Epithelial cell of proximal tubule (primary cell): ENCODE measurements around the gene ZNF507. TPM values are rescaled to one million over a fixed set of nuclear protein-coding genes. Genes with fewer than 3 reads are reported as not detected.

Experiments used
- DNase-seq: peaks from one replicate; pipeline ENCODE4 v3.0.0-alpha.2; 2011; ENCODE audit warnings: low read depth
- H3K4me3 ChIP-seq: 2 replicates; pipeline ENCODE4 v1.5.1; 2011; ENCODE audit warnings: low read depth, mild to moderate bottlenecking, low read length
- CTCF ChIP-seq: conservative IDR thresholded peaks from 2 replicates; pipeline ENCODE4 v1.5.1; 2012; ENCODE audit warnings: low read depth, mild to moderate bottlenecking, low read length
- total RNA-seq: library from RNA; depleted of rRNA; stranded (reverse); fragments of >200 nt; gene quantifications from 2 replicates; pipeline ENCODE4 v1.2.3, GENCODE V29; 2015

The ZNF507 gene
- total RNA-seq, 1 donor from 2014 or later = 7.6 TPM

GRCh38 chr19:32339423-32339822, 6.0 kb upstream of the ZNF507 start:
- TF ChIP-seq CTCF = no peak
- no peak overlapping the region for H3K4me3 ChIP-seq
- no peak for DNase-seq

GRCh38 chr19:32339988-32340874, 5.2 kb upstream of the ZNF507 start:
- peak; percentile 79 for TF ChIP-seq CTCF
- no peak overlapping the region for H3K4me3 ChIP-seq
- DNase-seq = no peak

- no peak for TF ChIP-seq CTCF
- DNase-seq = no peak
- H3K4me3 ChIP-seq = no peak overlapping the region
Measured at GRCh38 chr19:32342695-32343094, 2.7 kb upstream of the ZNF507 start.

- no peak for DNase-seq
- no peak for TF ChIP-seq CTCF
- no peak overlapping the region for H3K4me3 ChIP-seq
Measured at GRCh38 chr19:32343550-32344262, 1.7 kb upstream of the ZNF507 start.

GRCh38 chr19:32346901-32347300, 1.5 kb downstream of the ZNF507 start:
- no peak for TF ChIP-seq CTCF
- DNase-seq = no peak
- H3K4me3 ChIP-seq = peak overlapping the region; percentile 93

- no peak for DNase-seq
- TF ChIP-seq CTCF = no peak
- H3K4me3 ChIP-seq = no peak overlapping the region
Measured at GRCh38 chr19:32347573-32347972, 2.2 kb downstream of the ZNF507 start.
